ENCODE results near the gene MED15. TPM values are rescaled to one million over a fixed set of nuclear protein-coding genes. Genes with fewer than 3 reads are reported as not detected.

The MED15 gene
- total RNA-seq, 1 experiment from 2014 or later, result 87.9 TPM

DNA sequence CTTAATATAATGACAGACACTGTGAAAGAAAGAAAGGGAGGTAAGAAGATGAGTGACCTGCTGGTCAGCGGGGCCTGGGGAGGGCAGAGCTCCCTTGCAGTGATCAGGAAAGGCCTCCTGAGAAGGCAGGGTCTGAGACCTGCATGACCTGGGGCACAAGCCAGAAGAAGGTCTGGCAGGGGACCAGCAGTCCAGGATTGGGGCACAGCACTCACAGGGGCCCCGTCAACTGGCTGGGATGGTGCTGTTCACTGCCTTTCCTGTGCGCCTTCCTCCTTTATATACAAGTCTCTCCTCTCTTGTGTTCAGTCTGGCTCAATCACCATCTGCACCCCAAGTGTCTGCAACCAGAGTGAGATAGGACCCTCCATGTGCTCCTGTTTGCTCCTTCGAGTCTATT, 47.5 kb upstream of the MED15 start:
- POLR2A ChIA-PET (ENCODE audit: unreplicated experiment), result no interaction called here
- H3K9me3 ChIP-seq (ENCODE audit: insufficient read depth, low read depth), result no peaks in the 10 kb centered on the region

DNA sequence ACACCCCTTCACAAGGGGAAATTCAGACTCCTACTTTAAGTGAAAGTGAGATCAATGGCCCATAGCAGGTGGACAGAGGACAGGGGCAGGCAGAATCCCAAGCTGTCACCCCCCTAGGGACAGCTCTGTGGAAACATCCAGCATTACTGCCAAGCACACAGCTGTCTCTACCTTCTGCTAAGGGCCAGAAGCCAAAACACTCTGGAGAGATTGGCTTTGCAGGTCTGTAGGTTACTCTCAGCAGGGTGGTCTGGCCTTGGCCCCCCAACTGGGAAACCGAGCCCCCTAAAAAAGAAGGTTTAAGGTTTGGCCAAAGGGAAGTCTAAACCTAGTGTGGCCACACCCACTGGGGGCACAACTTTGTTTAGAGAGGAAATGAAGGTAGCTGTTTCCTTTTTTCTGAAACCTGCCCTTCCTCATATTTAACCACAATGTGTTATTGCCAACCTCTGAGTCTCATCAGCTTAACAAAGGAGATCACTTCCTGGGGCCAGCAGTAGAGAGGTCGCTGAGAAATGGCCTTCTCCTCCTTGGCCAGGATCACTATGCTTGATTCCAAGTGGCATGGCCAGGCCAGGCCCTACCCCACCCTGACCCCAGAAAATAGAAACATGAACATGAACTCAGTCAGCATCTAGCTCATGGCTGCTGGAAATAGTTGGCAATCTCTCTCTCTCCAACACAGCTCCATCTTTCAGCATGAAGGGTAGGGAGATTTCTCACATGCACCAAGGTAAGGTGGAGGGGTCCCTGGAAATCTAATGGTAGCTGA, 43.9 kb upstream of the MED15 start:
- no peak for TF ChIP-seq EZH2 (IDR thresholded peaks at IDR 0.05; ENCODE audit: low read depth)
- TF ChIP-seq, protein P1, sequence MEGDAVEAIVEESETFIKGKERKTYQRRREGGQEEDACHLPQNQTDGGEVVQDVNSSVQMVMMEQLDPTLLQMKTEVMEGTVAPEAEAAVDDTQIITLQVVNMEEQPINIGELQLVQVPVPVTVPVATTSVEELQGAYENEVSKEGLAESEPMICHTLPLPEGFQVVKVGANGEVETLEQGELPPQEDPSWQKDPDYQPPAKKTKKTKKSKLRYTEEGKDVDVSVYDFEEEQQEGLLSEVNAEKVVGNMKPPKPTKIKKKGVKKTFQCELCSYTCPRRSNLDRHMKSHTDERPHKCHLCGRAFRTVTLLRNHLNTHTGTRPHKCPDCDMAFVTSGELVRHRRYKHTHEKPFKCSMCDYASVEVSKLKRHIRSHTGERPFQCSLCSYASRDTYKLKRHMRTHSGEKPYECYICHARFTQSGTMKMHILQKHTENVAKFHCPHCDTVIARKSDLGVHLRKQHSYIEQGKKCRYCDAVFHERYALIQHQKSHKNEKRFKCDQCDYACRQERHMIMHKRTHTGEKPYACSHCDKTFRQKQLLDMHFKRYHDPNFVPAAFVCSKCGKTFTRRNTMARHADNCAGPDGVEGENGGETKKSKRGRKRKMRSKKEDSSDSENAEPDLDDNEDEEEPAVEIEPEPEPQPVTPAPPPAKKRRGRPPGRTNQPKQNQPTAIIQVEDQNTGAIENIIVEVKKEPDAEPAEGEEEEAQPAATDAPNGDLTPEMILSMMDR (conservative IDR thresholded peaks at IDR 0.05), result no peak
- H3K4me3 ChIP-seq, result no peak overlapping the region
- H3K27ac ChIP-seq, result no peak overlapping the region

More for the DNA sequence above, 47.5 kb upstream of the MED15 start:
- DNase-seq, result no peak
- no peak overlapping the region for H3K4me2 ChIP-seq
- H3K79me2 ChIP-seq (ENCODE audit: low read depth), result no peaks in the 10 kb centered on the region
- H3K4me3 ChIP-seq, result no peak overlapping the region
- H3K36me3 ChIP-seq (ENCODE audit: low read depth), result no peaks in the 10 kb centered on the region
- no peaks in the 10 kb centered on the region for H3F3A ChIP-seq (ENCODE audit: insufficient read depth, low read depth)
- no peaks in the 10 kb centered on the region for H3K9me2 ChIP-seq (ENCODE audit: insufficient read depth)
- no peaks in the 10 kb centered on the region for H3K4me1 ChIP-seq (replicated peaks; ENCODE audit: insufficient read depth)
- no peak overlapping the region for H2AFZ ChIP-seq
- no peaks in the 10 kb centered on the region for H4K20me1 ChIP-seq (ENCODE audit: insufficient read depth)
- TF ChIP-seq, protein P1 (conservative IDR thresholded peaks at IDR 0.05), result no peak
- no peak for TF ChIP-seq EZH2 (IDR thresholded peaks at IDR 0.05; ENCODE audit: low read depth)
- CTCF ChIA-PET, result no interaction called here
- H3K27me3 ChIP-seq (ENCODE audit: insufficient read depth, low read depth), result no peaks in the 10 kb centered on the region
- H3K27ac ChIP-seq, result no peak overlapping the region
- BruUV-seq (replicated peaks), result no TSS peak
- intact Hi-C loops (cut with micrococcal nuclease; ENCODE audit: unreplicated experiment), result loop anchor here (10.0 kb wide), 2 partner anchors 165 to 305 kb away; partner anchors contain the start of gene CCDC188

DNA sequence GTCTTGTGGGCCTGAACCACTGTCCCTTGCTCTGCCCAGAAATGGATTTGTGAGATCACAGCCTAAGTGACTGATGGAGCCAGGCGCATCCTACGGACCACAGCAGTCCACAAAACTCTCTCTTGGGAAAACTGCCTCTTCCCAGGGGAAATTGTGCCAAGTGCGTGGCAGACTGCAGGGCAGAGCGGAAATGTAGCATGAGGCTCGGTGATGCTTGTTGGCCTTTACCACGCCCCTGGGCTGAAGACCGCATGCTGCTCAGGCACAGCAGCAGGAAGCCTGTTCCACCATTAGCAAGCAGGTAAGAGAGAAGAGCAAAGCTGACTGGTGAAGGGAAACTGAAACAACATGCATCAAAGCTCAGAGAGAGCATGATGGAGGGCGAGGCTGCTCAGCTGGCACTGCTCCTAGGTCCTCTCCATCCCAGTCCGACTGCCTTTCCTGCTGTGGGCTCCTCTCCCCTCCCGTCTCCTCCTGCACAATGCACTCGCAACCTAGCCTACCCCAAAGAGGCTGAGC, 43.3 kb upstream of the MED15 start:
- ChIA-PET CTCF (no interaction called here), POLR2A (ENCODE audit: unreplicated experiment) (no interaction called here)
- Histone ChIP-seq H3K9me3 (ENCODE audit: insufficient read depth, low read depth) (no peaks in the 10 kb centered on the region), H3K27me3 (ENCODE audit: insufficient read depth, low read depth) (no peaks in the 10 kb centered on the region), H3K36me3 (ENCODE audit: low read depth) (no peaks in the 10 kb centered on the region), H3K4me2 (no peak overlapping the region), H3K4me1 (replicated peaks; ENCODE audit: insufficient read depth) (no peaks in the 10 kb centered on the region), H2AFZ (no peak overlapping the region), H3F3A (ENCODE audit: insufficient read depth, low read depth) (no peaks in the 10 kb centered on the region), H3K79me2 (ENCODE audit: low read depth) (no peaks in the 10 kb centered on the region), H4K20me1 (ENCODE audit: insufficient read depth) (no peaks in the 10 kb centered on the region), H3K4me3 (no peak overlapping the region), H3K27ac (no peak overlapping the region), H3K9me2 (ENCODE audit: insufficient read depth) (no peaks in the 10 kb centered on the region)
- intact Hi-C loops (cut with micrococcal nuclease; ENCODE audit: unreplicated experiment), result no loop called here
- DNase-seq, result no peak
- BruUV-seq (replicated peaks), result no TSS peak
- TF ChIP-seq, protein P1 (conservative IDR thresholded peaks at IDR 0.05), result no peak
- TF ChIP-seq EZH2 (IDR thresholded peaks at IDR 0.05; ENCODE audit: low read depth), result no peak

More for the DNA sequence above, 43.9 kb upstream of the MED15 start:
- POLR2A ChIA-PET (ENCODE audit: unreplicated experiment), result no interaction called here
- no peaks in the 10 kb centered on the region for H3K36me3 ChIP-seq (ENCODE audit: low read depth)
- DNase-seq, result no peak
- no peaks in the 10 kb centered on the region for H3K79me2 ChIP-seq (ENCODE audit: low read depth)
- H4K20me1 ChIP-seq (ENCODE audit: insufficient read depth), result no peaks in the 10 kb centered on the region
- H3F3A ChIP-seq (ENCODE audit: insufficient read depth, low read depth), result no peaks in the 10 kb centered on the region
- no TSS peak for BruUV-seq (replicated peaks)
- no peak overlapping the region for H2AFZ ChIP-seq
- no peak overlapping the region for H3K4me2 ChIP-seq
- H3K4me1 ChIP-seq (replicated peaks; ENCODE audit: insufficient read depth), result no peaks in the 10 kb centered on the region
- H3K9me3 ChIP-seq (ENCODE audit: insufficient read depth, low read depth), result no peaks in the 10 kb centered on the region
- intact Hi-C loops (cut with micrococcal nuclease; ENCODE audit: unreplicated experiment), result no loop called here
- H3K27me3 ChIP-seq (ENCODE audit: insufficient read depth, low read depth), result no peaks in the 10 kb centered on the region
- no peaks in the 10 kb centered on the region for H3K9me2 ChIP-seq (ENCODE audit: insufficient read depth)
- CTCF ChIA-PET, result no interaction called here

All from PC-9 (cell line).